Skeletal muscle satellite cell (primary cell): ENCODE results near the gene PRRX2.
"Not testable (repeated sequence)": the region's sequence is repeated elsewhere in the genome, so short reads cannot be mapped to it uniquely, and the experiment has no call there.

ENCODE experiments used
- H3K27me3 ChIP-seq: 2 replicates; pipeline ENCODE4 v1.7.0; 2013; ENCODE audit warnings: low read length; ENCODE audit not compliant: control insufficient read depth, insufficient read depth
- H3K36me3 ChIP-seq: 2 replicates; pipeline ENCODE4 v1.7.0; 2013; ENCODE audit warnings: mild to moderate bottlenecking, control low read depth, low read length; ENCODE audit not compliant: insufficient read depth
- H3K4me1 ChIP-seq: 2 replicates; pipeline ENCODE4 v1.7.0; 2013; ENCODE audit warnings: low read length; ENCODE audit not compliant: control insufficient read depth, insufficient read depth
- H3K4me2 ChIP-seq: 2 replicates; pipeline ENCODE4 v1.7.0; 2013; ENCODE audit warnings: mild to moderate bottlenecking, low read length
- H3K4me3 ChIP-seq: 2 replicates; pipeline ENCODE4 v1.7.0; 2013; ENCODE audit warnings: low read length
- H3K9ac ChIP-seq: 2 replicates; pipeline ENCODE4 v1.7.0; 2013; ENCODE audit warnings: mild to moderate bottlenecking, low read depth, low read length, moderate library complexity
- H3K9me3 ChIP-seq: replicated peaks from 2 replicates; pipeline ENCODE4 v1.7.0; 2013; ENCODE audit warnings: mild to moderate bottlenecking, control low read depth, low read length

Gene PRRX2

GRCh38 chr9:129662239-129662638 is 3.2 kb upstream of the PRRX2 start:
- not testable (repeated sequence) for H3K9me3 ChIP-seq, H3K9ac ChIP-seq, H3K36me3 ChIP-seq, H3K4me1 ChIP-seq, H3K4me2 ChIP-seq, H3K4me3 ChIP-seq
- H3K27me3 ChIP-seq: peaks cover 47% of the 10 kb centered on the region

GRCh38 chr9:129664746-129665388 is 580 bp upstream of the PRRX2 start:
- Histone ChIP-seq H3K4me1 (peaks cover 3% of the 10 kb centered on the region), H3K36me3 (no peaks in the 10 kb centered on the region), H3K9me3 (no peaks in the 10 kb centered on the region), H3K9ac (no peak overlapping the region), H3K27me3 (peaks cover 57% of the 10 kb centered on the region), H3K4me2 (peak overlapping the region; percentile 56), H3K4me3 (no peak overlapping the region)

- Histone ChIP-seq H3K9ac (no peak overlapping the region), H3K27me3 (peaks cover 56% of the 10 kb centered on the region), H3K9me3 (no peaks in the 10 kb centered on the region), H3K36me3 (no peaks in the 10 kb centered on the region), H3K4me1 (peaks cover 3% of the 10 kb centered on the region), H3K4me2 (peak overlapping the region; percentile 52), H3K4me3 (no peak overlapping the region)
Observed at GRCh38 chr9:129665814-129666520, 520 bp downstream of the PRRX2 start.

GRCh38 chr9:129666575-129666974 is 1.1 kb downstream of the PRRX2 start:
- Histone ChIP-seq H3K36me3 (no peaks in the 10 kb centered on the region), H3K27me3 (peaks cover 54% of the 10 kb centered on the region), H3K4me2 (no peak overlapping the region), H3K9me3 (no peaks in the 10 kb centered on the region), H3K4me1 (peaks cover 3% of the 10 kb centered on the region), H3K4me3 (no peak overlapping the region), H3K9ac (no peak overlapping the region)

GRCh38 chr9:129667378-129667777 is 1.9 kb downstream of the PRRX2 start:
- H3K4me2 ChIP-seq: no peak overlapping the region
- H3K36me3 ChIP-seq: no peaks in the 10 kb centered on the region
- H3K9ac ChIP-seq: no peak overlapping the region
- no peaks in the 10 kb centered on the region for H3K9me3 ChIP-seq
- no peak overlapping the region for H3K4me3 ChIP-seq
- peaks cover 60% of the 10 kb centered on the region for H3K27me3 ChIP-seq
- peaks cover 3% of the 10 kb centered on the region for H3K4me1 ChIP-seq

GRCh38 chr9:129667850-129668249 is 2.4 kb downstream of the PRRX2 start:
- H3K27me3 ChIP-seq: peaks cover 60% of the 10 kb centered on the region
- no peak overlapping the region for H3K9ac ChIP-seq
- peaks cover 3% of the 10 kb centered on the region for H3K4me1 ChIP-seq

GRCh38 chr9:129669141-129669718 is 3.8 kb downstream of the PRRX2 start:
- Histone ChIP-seq H3K9me3 (no peaks in the 10 kb centered on the region), H3K4me1 (peaks cover 3% of the 10 kb centered on the region), H3K4me2 (no peak overlapping the region), H3K27me3 (peaks cover 68% of the 10 kb centered on the region), H3K4me3 (no peak overlapping the region), H3K9ac (no peak overlapping the region), H3K36me3 (no peaks in the 10 kb centered on the region)

More at GRCh38 chr9:129667850-129668249, 2.4 kb downstream of the PRRX2 start:
- H3K9me3 ChIP-seq: no peaks in the 10 kb centered on the region
- H3K4me3 ChIP-seq: no peak overlapping the region
- no peaks in the 10 kb centered on the region for H3K36me3 ChIP-seq
- H3K4me2 ChIP-seq: no peak overlapping the region

- Histone ChIP-seq H3K36me3 (no peaks in the 10 kb centered on the region), H3K4me2 (no peak overlapping the region), H3K27me3 (peaks cover 71% of the 10 kb centered on the region), H3K9me3 (no peaks in the 10 kb centered on the region), H3K9ac (no peak overlapping the region), H3K4me3 (no peak overlapping the region), H3K4me1 (peaks cover 3% of the 10 kb centered on the region)
Observed at GRCh38 chr9:129669946-129670345, 4.5 kb downstream of the PRRX2 start.

GRCh38 chr9:129671065-129671464 is 5.6 kb downstream of the PRRX2 start:
- Histone ChIP-seq H3K4me3 (no peak overlapping the region), H3K9me3 (no peaks in the 10 kb centered on the region), H3K27me3 (peaks cover 75% of the 10 kb centered on the region), H3K4me2 (no peak overlapping the region), H3K9ac (no peak overlapping the region), H3K36me3 (no peaks in the 10 kb centered on the region), H3K4me1 (peaks cover 7% of the 10 kb centered on the region)

GRCh38 chr9:129671519-129671918 is 6.1 kb downstream of the PRRX2 start:
- Histone ChIP-seq H3K9me3 (no peaks in the 10 kb centered on the region), H3K4me3 (no peak overlapping the region), H3K36me3 (no peaks in the 10 kb centered on the region), H3K4me1 (peaks cover 7% of the 10 kb centered on the region), H3K27me3 (peaks cover 79% of the 10 kb centered on the region), H3K4me2 (no peak overlapping the region), H3K9ac (no peak overlapping the region)

GRCh38 chr9:129672702-129673101 is 7.3 kb downstream of the PRRX2 start:
- H3K27me3 ChIP-seq: peaks cover 83% of the 10 kb centered on the region
- H3K4me1 ChIP-seq: peaks cover 7% of the 10 kb centered on the region
- no peak overlapping the region for H3K9ac ChIP-seq
- no peaks in the 10 kb centered on the region for H3K36me3 ChIP-seq
- no peaks in the 10 kb centered on the region for H3K9me3 ChIP-seq
- no peak overlapping the region for H3K4me3 ChIP-seq
- H3K4me2 ChIP-seq: no peak overlapping the region
